ENCODE data around the gene GIGYF2. TPM values are rescaled to one million over a fixed set of nuclear protein-coding genes. Genes with fewer than 3 reads are reported as not detected.

The GIGYF2 gene
- total and polyA plus RNA-seq, 2 of the 13 experiments (the other 11 are each of a cell fraction or from before 2014, with no cell fraction given): 44.9 to 73.5 TPM

DNA sequence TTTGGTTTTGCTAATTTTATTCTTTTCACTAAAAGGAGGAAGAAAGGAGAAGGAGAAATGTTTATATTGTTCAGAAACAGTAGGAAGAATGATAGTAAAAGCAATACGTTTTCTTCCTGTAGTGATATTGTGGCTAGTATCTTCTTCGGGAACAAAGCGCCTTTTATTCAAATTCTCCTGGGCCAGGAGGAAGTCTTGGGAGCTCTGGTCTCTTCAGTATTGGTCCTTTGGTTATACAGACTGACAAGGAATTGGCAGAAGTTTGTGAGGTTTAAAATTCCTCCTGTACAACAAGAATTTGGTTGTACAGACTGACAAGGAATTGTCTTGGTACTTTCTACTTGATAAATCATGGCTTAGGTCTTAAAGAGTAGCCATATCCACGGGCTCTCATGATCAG lies 9.9 kb downstream of the GIGYF2 start:
- ChIA-PET POLR2A (no interaction called here), CTCF (ENCODE audit: low intra/inter-chr PET ratio, low total read pairs) (no interaction called here)
- H3K4me1 ChIP-seq (ENCODE audit: insufficient read depth, low read length): peaks cover 9% of the 10 kb centered on the region
- whole genome bisulfite sequencing (ENCODE audit: low lambda C conversion rate): 97% methylated on average over 4 of the region's 4 CpGs
- no TSS peak for BruUV-seq (replicated peaks)
- no peak for TF ChIP-seq ATF5 (CRISPR knock-in tag; IDR thresholded peaks at IDR 0.05; ENCODE audit: low read depth)
- TF ChIP-seq ZBTB38 (CRISPR knock-in tag; IDR thresholded peaks at IDR 0.05): no peak
- no peak for TF ChIP-seq POLR2A (IDR thresholded peaks at IDR 0.05; ENCODE audit: insufficient read depth in 1 of 2, low read depth in 2 of 2, low read length in 2 of 2)
- TF ChIP-seq MLLT10 (CRISPR knock-in tag; IDR thresholded peaks at IDR 0.05): no peak
- TF ChIP-seq SIX4 (CRISPR knock-in tag; IDR thresholded peaks at IDR 0.05): no peak
- TF ChIP-seq SKIL (CRISPR knock-in tag; IDR thresholded peaks at IDR 0.05; ENCODE audit: borderline replicate concordance): no peak
- TF ChIP-seq ZNF703 (CRISPR knock-in tag; IDR thresholded peaks at IDR 0.05; ENCODE audit: borderline replicate concordance): no peak
- TF ChIP-seq ZNF282 (IDR thresholded peaks at IDR 0.05; ENCODE audit: partially characterized antibody): no peak
- no peak for TF ChIP-seq ZNF75D (CRISPR knock-in tag; IDR thresholded peaks at IDR 0.05; ENCODE audit: borderline replicate concordance)
- TF ChIP-seq PHF20 (CRISPR knock-in tag; IDR thresholded peaks at IDR 0.05): no peak
- no peak for TF ChIP-seq RELA (CRISPR knock-in tag; IDR thresholded peaks at IDR 0.05)
- TF ChIP-seq FOXA1 (IDR thresholded peaks at IDR 0.05): no peak
- TF ChIP-seq FOXA1 (CRISPR knock-in tag; IDR thresholded peaks at IDR 0.05): no peak
- H3K79me2 ChIP-seq (ENCODE audit: insufficient read depth, low read length): peaks cover 77% of the 10 kb centered on the region
- no peak for FAIRE-seq
- in situ Hi-C loops (cut with HindIII; ENCODE audit: extremely low pct_ligation_motif_present, low pct_unique_long_range_greater_than_20kb) (no loop called here), intact Hi-C loops (cut with micrococcal nuclease; ENCODE audit: unreplicated experiment) (no loop called here)
- no peak overlapping the region for H3K9ac ChIP-seq (ENCODE audit: insufficient read depth, low read depth, low read length)
- H3K27me3 ChIP-seq (ENCODE audit: control insufficient read depth in 1 of 2, insufficient read depth in 2 of 2, low read length in 2 of 2): no peaks in the 10 kb centered on the region
- no peak overlapping the region for H3K4me3 ChIP-seq (replicated peaks in 1 of 3; ENCODE audit: insufficient read depth in 1 of 3, low read depth in 2 of 3, low read length in 3 of 3)
- no peak overlapping the region for H3K27ac ChIP-seq (ENCODE audit: extremely low read length, insufficient read depth, low read length)
- no peak for DNase-seq (ENCODE audit: low spot score)
- no peak for ATAC-seq
- H2AFZ ChIP-seq (ENCODE audit: low read length): no peak overlapping the region
- H3K4me2 ChIP-seq (ENCODE audit: low read depth, low read length): no peak overlapping the region
- no peaks in the 10 kb centered on the region for H3K9me3 ChIP-seq (ENCODE audit: low read length)
- H4K20me1 ChIP-seq (ENCODE audit: insufficient read depth, low read length): peaks cover 3% of the 10 kb centered on the region; the same call in 1 of the 2 replicates
- peaks cover 13 to 47% of the 10 kb centered on the region in 2 experiments for H3K36me3 ChIP-seq (replicated peaks in 1 of 2; ENCODE audit: control insufficient read depth in 1 of 2, insufficient read depth in 2 of 2, low read length in 2 of 2)
